ENCODE data around the gene CALN1. TPM values are rescaled to one million over a fixed set of nuclear protein-coding genes. Genes with fewer than 3 reads are reported as not detected.
"Not testable (repeated sequence)": the region's sequence is repeated elsewhere in the genome, so short reads cannot be mapped to it uniquely, and the experiment has no call there.

CALN1 gene
- polyA plus RNA-seq, 3 donors, result 0.34 to 0.83 (median 0.46) TPM

GRCh38 chr7:72267291-72267800, 144.8 kb downstream of the CALN1 start:
- no peak for DNase-seq

DNA sequence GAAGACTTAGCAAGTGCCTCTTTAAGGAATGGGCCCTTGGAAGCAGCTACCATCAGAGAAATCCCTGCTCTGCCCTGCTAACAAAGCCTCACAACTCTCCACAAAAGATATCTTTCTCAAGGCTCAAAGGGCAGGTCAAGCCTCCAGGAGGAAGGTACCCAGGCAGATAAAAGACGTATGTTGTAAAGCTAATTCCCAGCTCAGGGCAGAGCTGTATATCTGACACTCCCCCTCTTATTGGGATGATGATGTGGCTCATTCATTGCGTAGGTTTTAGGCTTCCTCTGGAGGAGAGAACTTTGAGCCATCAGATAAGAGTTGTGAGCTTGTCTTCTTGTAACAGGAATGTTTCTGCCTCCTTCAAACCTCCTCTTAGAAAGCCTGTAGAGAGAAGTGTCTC, 145.4 kb downstream of the CALN1 start:
- no peak for DNase-seq

DNA sequence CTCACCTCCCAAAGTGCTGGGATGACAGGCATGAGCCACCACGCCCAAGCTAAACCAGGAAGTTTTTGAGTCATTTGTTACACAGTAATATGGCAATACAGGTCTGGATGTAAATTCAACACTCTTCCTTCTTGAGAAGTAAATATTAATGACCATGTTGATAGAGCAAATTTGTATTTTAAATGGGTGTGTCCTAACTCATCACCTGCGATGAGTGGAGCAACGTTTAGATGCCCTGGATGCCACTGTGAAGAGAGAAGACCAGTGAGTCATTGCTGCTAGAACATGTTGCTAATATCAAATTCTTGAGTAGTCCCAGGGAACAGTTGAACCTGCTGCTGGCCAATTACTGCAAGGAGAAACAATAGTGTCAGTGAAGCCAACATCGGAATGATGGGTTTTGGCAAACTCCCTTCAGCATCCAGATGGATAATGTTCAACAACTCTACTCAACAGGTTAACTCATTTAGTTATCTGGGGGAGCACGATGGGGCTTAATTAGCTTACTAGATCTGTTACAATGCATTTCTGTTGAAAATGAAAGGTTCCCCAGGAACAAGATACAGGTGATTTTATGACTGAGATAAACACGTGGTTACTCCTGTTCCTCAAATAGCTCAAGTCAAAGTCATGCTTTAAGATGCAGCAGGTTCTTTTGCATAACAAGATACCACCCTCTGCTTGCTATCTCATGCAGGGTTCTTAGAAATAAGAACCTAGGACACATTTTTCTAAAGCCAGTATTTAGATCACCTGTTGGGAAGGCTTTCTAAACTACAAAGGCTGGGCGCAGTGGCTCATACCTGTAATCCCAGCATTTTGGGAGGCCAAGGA, 146.8 kb downstream of the CALN1 start:
- no peak for DNase-seq

- DNase-seq, result no peak
Measured at GRCh38 chr7:72260406-72260805, 151.7 kb downstream of the CALN1 start.

- DNase-seq, result no peak
Measured at GRCh38 chr7:72258074-72258473, 154.1 kb downstream of the CALN1 start.

DNA sequence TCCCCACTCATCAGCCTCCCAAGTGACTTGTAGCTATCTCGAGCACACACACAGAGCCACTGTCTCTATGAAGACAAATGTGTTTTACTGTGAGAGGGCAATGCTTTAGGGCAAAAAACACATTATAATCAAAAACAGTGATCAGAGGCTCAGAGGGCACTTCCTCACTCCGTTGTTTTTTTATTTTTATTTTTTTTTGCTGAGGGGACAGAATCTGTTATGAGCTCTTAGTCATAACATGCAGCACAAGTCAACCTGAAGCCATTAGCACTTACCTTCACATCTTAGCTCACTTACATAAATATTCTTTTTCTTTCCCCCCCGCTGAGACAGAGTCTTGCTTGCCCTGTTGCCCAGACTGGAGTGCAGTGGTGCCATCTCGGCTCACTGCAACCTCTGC, 157.7 kb downstream of the CALN1 start:
- no peak for DNase-seq

DNA sequence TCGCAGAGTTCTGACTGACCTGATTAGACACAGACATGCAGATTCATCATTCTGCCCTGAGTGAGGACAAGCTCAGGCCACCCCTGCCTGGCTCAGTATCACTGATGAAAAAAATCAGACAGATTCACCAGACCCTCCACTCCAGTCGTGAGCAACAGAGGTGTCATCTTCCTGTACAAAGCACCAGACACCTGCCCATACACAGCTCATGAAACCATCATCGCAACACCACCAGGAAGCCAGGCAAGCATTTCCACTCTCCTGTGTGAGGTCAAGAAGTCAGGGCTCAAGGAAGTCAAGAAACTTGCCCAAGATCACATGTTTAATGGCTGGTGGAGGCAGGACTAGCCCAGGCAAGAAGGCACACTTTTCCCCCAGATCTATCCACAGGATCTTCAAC, 163.0 kb downstream of the CALN1 start:
- no peak for DNase-seq

GRCh38 chr7:72244826-72245398, 167.2 kb downstream of the CALN1 start:
- no peak for DNase-seq

GRCh38 chr7:72243329-72243728, 168.8 kb downstream of the CALN1 start:
- no peak for DNase-seq

DNA sequence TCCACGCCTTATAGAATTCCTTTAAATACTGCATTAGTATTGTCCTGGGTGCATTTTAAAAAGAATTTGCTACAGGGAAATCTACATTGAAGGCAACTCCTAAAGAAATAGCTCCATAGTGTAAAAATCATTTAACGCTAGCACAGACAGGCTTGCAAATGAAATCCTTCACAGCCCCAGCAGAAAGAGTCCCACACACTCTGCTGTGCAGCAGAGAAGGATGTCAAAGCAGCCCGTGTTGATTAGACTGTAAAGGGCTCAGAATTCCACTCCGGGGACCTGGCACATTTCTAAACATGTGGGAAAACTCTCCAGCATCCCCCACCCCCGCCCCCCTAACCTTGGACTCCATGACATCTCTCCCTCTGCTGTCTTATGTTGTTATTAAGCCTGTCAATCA, 176.8 kb downstream of the CALN1 start:
- DNase-seq, result no peak

GRCh38 chr7:72234086-72234485, 178.1 kb downstream of the CALN1 start:
- no peak for DNase-seq

- no peak for DNase-seq
Measured at GRCh38 chr7:72230281-72230680, 181.9 kb downstream of the CALN1 start.

DNA sequence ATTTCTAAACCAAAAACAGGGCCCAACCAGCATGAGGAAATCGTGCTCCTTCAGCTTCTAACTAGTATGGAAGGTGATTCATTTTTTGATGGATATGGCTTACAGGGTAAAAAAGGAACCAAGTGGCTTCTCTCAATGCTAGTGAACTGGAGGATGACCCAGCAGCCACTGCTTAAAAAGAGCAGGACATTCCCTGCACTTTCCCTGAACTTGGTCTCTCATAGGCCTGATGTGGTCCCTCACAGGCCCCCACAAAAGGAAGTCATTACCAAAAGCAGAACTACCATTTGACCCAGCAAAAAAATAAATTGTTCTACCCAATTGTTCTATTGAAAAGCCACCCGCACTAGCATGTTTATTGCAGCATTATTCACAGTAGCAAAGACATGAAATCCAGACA, 188.8 kb downstream of the CALN1 start:
- DNase-seq, result no peak

DNA sequence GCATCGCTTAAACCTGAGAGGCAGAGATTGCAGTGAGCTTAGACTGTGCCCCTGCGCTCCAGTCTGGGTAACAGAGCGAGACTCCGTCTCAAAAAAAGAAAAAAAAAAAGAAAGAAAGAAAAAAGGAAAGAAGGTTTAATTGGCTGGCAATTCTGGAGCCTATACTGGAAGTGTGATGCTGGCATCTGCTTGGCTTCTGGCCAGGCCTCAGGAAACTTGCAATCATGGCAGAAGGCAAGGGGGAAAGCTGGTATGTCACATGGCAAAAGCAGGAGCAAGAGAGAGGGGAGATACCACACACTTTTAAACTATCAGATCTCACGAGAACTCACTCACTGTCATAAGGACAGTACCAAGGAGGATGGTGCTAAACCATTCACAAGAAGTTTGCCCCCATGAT, 190.0 kb downstream of the CALN1 start:
- no peak for DNase-seq

GRCh38 chr7:72219500-72219899, 192.6 kb downstream of the CALN1 start:
- DNase-seq, result no peak

GRCh38 chr7:72217151-72217550, 195.0 kb downstream of the CALN1 start:
- no peak for DNase-seq

GRCh38 chr7:72213769-72214168, 198.4 kb downstream of the CALN1 start:
- DNase-seq, result no peak

- no peak for DNase-seq
Measured at GRCh38 chr7:72213081-72213480, 199.1 kb downstream of the CALN1 start.

GRCh38 chr7:72211175-72211574, 201.0 kb downstream of the CALN1 start:
- DNase-seq, result no peak

GRCh38 chr7:72209006-72209405, 203.1 kb downstream of the CALN1 start:
- not testable (repeated sequence) for DNase-seq

DNA sequence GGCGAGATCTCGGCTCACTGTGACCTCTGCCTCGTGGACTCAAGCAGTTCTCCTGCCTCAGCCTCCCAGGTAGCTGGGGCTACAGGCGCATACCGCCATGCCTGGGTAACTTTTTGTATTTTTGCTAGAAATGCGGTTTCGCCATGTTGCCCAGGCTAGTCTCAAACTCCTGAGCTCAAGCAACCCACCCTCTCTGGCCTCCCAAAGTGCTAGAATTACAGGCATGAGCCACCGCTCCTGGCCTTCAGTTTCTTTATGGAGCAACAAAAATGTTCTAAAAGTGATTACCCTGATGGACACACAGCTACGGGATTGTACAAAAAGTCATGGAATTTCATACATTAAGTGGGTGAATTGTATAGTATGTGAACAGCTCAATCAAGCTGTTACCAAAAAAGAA, 216.0 kb downstream of the CALN1 start:
- DNase-seq, result no peak

DNA sequence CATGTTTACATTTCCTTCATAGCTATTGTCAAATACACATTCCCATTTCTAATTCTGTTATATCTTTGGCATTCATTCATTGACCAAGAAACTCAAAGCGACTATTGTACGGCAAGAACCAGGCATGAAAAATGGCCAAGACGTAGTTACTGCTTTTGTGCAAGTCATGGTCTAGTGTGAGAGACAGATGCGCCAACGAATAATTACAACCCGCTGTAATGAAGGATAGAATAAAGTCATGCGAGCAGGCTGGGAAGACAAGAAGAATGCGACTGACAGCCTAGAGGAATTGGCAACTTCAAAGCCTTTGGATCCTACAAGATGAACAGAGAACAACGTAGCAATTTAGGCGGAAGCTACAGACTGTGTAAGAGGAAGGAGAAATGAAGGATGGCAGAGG, 221.2 kb downstream of the CALN1 start:
- DNase-seq, result no peak

GRCh38 chr7:72190146-72190545, 222.0 kb downstream of the CALN1 start:
- peak; percentile 8 for DNase-seq

DNA sequence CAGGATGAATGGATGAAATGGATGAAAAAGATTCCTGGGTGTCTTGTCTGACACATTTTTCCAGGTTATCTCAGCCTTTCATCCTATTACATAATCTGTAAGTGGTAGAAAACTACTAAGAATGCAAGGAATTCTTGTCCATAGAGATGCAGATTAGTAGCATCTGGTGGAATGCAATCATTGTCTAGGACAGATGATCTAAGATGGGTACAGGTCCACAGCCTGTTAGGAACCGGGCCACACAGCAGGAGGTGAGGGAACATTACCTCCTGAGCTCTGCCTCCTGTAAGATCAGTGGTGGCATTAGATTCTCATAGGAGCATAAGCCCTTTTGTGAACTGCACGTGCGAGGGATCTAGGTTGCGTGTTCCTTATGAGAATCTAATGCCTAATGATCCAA, 225.0 kb downstream of the CALN1 start:
- DNase-seq, result no peak

All from renal pelvis (tissue), 4 donors.